HG03354 (cell line): Measurements from ENCODE around the gene OVOL3.

Experiments used
- ATAC-seq: cut with Tn5 transposase; IDR thresholded peaks from one replicate; pipeline ENCODE4 v1.9.1; 2021; ENCODE audit warnings: mild to moderate bottlenecking; ENCODE audit not compliant: unreplicated experiment, poor library complexity, severe bottlenecking

OVOL3 gene

GRCh38 chr19:36099166-36099785 is 11.7 kb upstream of the OVOL3 start:
- no peak for ATAC-seq

- no peak for ATAC-seq
Observed at GRCh38 chr19:36100476-36100875, 10.5 kb upstream of the OVOL3 start.

- no peak for ATAC-seq
Observed at GRCh38 chr19:36101550-36102327, 9.2 kb upstream of the OVOL3 start.

GRCh38 chr19:36103040-36103626 is 7.8 kb upstream of the OVOL3 start:
- ATAC-seq: no peak

- ATAC-seq: no peak
Observed at GRCh38 chr19:36103842-36104552, 6.9 kb upstream of the OVOL3 start.

- no peak for ATAC-seq
Observed at GRCh38 chr19:36106441-36106840, 4.5 kb upstream of the OVOL3 start.

GRCh38 chr19:36106991-36107390 is 4.0 kb upstream of the OVOL3 start:
- no peak for ATAC-seq

GRCh38 chr19:36108684-36109083 is 2.3 kb upstream of the OVOL3 start:
- ATAC-seq: no peak

GRCh38 chr19:36111200-36111539 is 227 bp downstream of the OVOL3 start:
- no peak for ATAC-seq

- no peak for ATAC-seq
Observed at GRCh38 chr19:36112678-36113077, 1.7 kb downstream of the OVOL3 start.

GRCh38 chr19:36113425-36113824 is 2.5 kb downstream of the OVOL3 start:
- ATAC-seq: no peak

- ATAC-seq: no peak
Observed at GRCh38 chr19:36113894-36114720, 3.2 kb downstream of the OVOL3 start.

GRCh38 chr19:36114721-36115452 is 3.9 kb downstream of the OVOL3 start, which contains the start of gene POLR2I:
Gene POLR2I, minus strand, starts transcription at chr19:36114875. Its CDS starts 19 bp downstream, at chr19:36114856.
- ATAC-seq: peak; percentile 82

- peak; percentile 31 for ATAC-seq
Observed at GRCh38 chr19:36115453-36116343, 4.8 kb downstream of the OVOL3 start, which contains the start of gene TBCB. Gene TBCB, plus strand, starts transcription at chr19:36115468. Its CDS starts 93 bp downstream, at chr19:36115561.

- ATAC-seq: no peak
Observed at GRCh38 chr19:36116344-36116637, 5.3 kb downstream of the OVOL3 start.

- no peak for ATAC-seq
Observed at GRCh38 chr19:36120092-36120983, 9.4 kb downstream of the OVOL3 start.

- ATAC-seq: no peak
Observed at GRCh38 chr19:36120984-36121358, 10.0 kb downstream of the OVOL3 start.
